Panc1 (cell line): ENCODE data around the gene SNX13. TPM values are rescaled to one million over a fixed set of nuclear protein-coding genes. Genes with fewer than 3 reads are reported as not detected.

ENCODE experiments used
- ATAC-seq: fragments of 200-7000 bp; cut with Tn5 transposase; 2 replicates; pipeline ENCODE4 v1.9.1; 2020; ENCODE audit warnings: mild to moderate bottlenecking, moderate library complexity
- BruUV-seq: library from RNA; stranded (reverse); fragments of 400-500 nt; replicated peaks from 2 replicates; lab custom pipeline; 2021; lab: Mats Ljungman, UMichigan
- CTCF ChIA-PET: fragments of 300-600 bp; sonication (Branson Sonifier 250); formaldehyde crosslinking; loops from one replicate; lab custom pipeline; 2022; ENCODE audit warnings: antibody characterized with exemption; lab: Charles Lee
- POLR2A ChIA-PET: fragments of 300-600 bp; sonication (Branson Sonifier 250); formaldehyde crosslinking; loops from one replicate; lab custom pipeline; 2022; ENCODE audit warnings: antibody characterized with exemption; lab: Charles Lee
- DNase-seq: peaks from one replicate; pipeline ENCODE4 v3.0.0-alpha.2; 2010; ENCODE audit warnings: low read depth, low spot score
- H3K27ac ChIP-seq: 2 replicates; pipeline ENCODE4 v1.5.1; 2011; ENCODE audit warnings: mild to moderate bottlenecking, low read length, inconsistent platforms
- H3K27me3 ChIP-seq: fragments of 200-500 bp; sonication (Bioruptor generic); 2 replicates; pipeline ENCODE4 v1.6.0; 2014; ENCODE audit warnings: low read length, inconsistent platforms; ENCODE audit not compliant: control insufficient read depth, insufficient read depth
- H3K36me3 ChIP-seq: fragments of 200-500 bp; sonication (Bioruptor generic); 2 replicates; pipeline ENCODE4 v1.5.1; 2014; ENCODE audit warnings: inconsistent platforms, mild to moderate bottlenecking, low read length, moderate library complexity; ENCODE audit not compliant: control insufficient read depth, insufficient read depth
- H3K4me1 ChIP-seq: 2 replicates; pipeline ENCODE4 v1.5.1; 2011; ENCODE audit warnings: inconsistent platforms, mild to moderate bottlenecking, low read length, moderate library complexity; ENCODE audit not compliant: control insufficient read depth, insufficient read depth
- H3K4me3 ChIP-seq, 2 experiments: 2 replicates each; pipeline ENCODE4 v1.5.1; 2011 to 2012; ENCODE audit warnings: low read depth in 2 of 2, low read length in 2 of 2, mild to moderate bottlenecking in 2 of 2, inconsistent platforms in 1 of 2, moderate library complexity in 1 of 2
- H3K9me3 ChIP-seq: fragments of 200-500 bp; sonication (Bioruptor generic); 2 replicates; pipeline ENCODE4 v1.5.1; 2014; ENCODE audit warnings: low read depth, mild to moderate bottlenecking, inconsistent platforms, low read length, moderate library complexity; ENCODE audit not compliant: control insufficient read depth, insufficient read depth
- CTCF ChIP-seq: fragments of 450-650 bp; IDR thresholded peaks from 2 replicates; pipeline ENCODE4 v1.5.1; 2017; ENCODE audit warnings: mild to moderate bottlenecking
- POLR2AphosphoS5 ChIP-seq: IDR thresholded peaks from 2 replicates; pipeline ENCODE4 v1.6.1; 2012; ENCODE audit warnings: mild to moderate bottlenecking, low read depth, low read length, moderate library complexity
- SIN3A ChIP-seq: IDR thresholded peaks from 2 replicates; pipeline ENCODE4 v1.6.1; 2012; ENCODE audit warnings: low read depth, mild to moderate bottlenecking, low read length, moderate library complexity, borderline replicate concordance; ENCODE audit not compliant: insufficient read depth
- TCF7L2 ChIP-seq: IDR thresholded peaks from 2 replicates; pipeline ENCODE4 v1.6.1; 2011; ENCODE audit warnings: mild to moderate bottlenecking, low read depth, low read length, inconsistent platforms
- in situ Hi-C: cut with HindIII; loops from 2 replicates; pipeline ENCODE4 v1.10.0; 2016; ENCODE audit warnings: low sequenced_read_pairs, low pct_unique_long_range_greater_than_20kb
- intact Hi-C: fragments of 100-400 bp; cut with micrococcal nuclease; formaldehyde crosslinking; loops from one replicate; pipeline ENCODE4 v1.10.0; 2022; ENCODE audit not compliant: unreplicated experiment
- total RNA-seq: library from RNA; stranded (reverse); gene quantifications from one replicate; pipeline ENCODE4 v1.2.1, GENCODE V29; 2021; ENCODE audit not compliant: unreplicated experiment
- TF ChIP-seq, protein P1 (sequence below), 2 experiments: IDR thresholded peaks; 2 replicates each; pipeline ENCODE4 v1.6.1; 2011 to 2012; ENCODE audit warnings: low read depth in 2 of 2, control low read depth in 1 of 2, low read length in 1 of 2, mild to moderate bottlenecking in 1 of 2, moderate library complexity in 1 of 2; ENCODE audit not compliant: insufficient read depth in 1 of 2

Gene SNX13
- total RNA-seq, 1 experiment from 2014 or later = 53.3 TPM

- ATAC-seq (no peak), DNase-seq (no peak)
- in situ Hi-C loops (no loop called here), intact Hi-C loops (no loop called here)
- TF ChIP-seq, protein P1, sequence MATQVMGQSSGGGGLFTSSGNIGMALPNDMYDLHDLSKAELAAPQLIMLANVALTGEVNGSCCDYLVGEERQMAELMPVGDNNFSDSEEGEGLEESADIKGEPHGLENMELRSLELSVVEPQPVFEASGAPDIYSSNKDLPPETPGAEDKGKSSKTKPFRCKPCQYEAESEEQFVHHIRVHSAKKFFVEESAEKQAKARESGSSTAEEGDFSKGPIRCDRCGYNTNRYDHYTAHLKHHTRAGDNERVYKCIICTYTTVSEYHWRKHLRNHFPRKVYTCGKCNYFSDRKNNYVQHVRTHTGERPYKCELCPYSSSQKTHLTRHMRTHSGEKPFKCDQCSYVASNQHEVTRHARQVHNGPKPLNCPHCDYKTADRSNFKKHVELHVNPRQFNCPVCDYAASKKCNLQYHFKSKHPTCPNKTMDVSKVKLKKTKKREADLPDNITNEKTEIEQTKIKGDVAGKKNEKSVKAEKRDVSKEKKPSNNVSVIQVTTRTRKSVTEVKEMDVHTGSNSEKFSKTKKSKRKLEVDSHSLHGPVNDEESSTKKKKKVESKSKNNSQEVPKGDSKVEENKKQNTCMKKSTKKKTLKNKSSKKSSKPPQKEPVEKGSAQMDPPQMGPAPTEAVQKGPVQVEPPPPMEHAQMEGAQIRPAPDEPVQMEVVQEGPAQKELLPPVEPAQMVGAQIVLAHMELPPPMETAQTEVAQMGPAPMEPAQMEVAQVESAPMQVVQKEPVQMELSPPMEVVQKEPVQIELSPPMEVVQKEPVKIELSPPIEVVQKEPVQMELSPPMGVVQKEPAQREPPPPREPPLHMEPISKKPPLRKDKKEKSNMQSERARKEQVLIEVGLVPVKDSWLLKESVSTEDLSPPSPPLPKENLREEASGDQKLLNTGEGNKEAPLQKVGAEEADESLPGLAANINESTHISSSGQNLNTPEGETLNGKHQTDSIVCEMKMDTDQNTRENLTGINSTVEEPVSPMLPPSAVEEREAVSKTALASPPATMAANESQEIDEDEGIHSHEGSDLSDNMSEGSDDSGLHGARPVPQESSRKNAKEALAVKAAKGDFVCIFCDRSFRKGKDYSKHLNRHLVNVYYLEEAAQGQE (IDR thresholded peaks at IDR 0.05; ENCODE audit: insufficient read depth in 1 of 2, low read depth in 2 of 2, low read length in 1 of 2) = no peak
- TF ChIP-seq TCF7L2 (no peak), CTCF (no peak), POLR2AphosphoS5 (no peak), SIN3A (no peak)
- POLR2A ChIA-PET = no interaction called here
- no peak overlapping the region for H3K27ac ChIP-seq
- H3K4me3 ChIP-seq = no peak overlapping the region
- H3K9me3 ChIP-seq = no peaks in the 10 kb centered on the region
- peaks cover 18% of the 10 kb centered on the region for H3K36me3 ChIP-seq
- H3K27me3 ChIP-seq = no peaks in the 10 kb centered on the region
- H3K4me1 ChIP-seq = no peaks in the 10 kb centered on the region
- CTCF ChIA-PET = no interaction called here
- BruUV-seq = no TSS peak
Measured at GRCh38 chr7:17832820-17833355, 107.4 kb downstream of the SNX13 start.

GRCh38 chr7:17832242-17832641 lies 108.1 kb downstream of the SNX13 start:
- no peak overlapping the region for H3K27ac ChIP-seq
- CTCF ChIA-PET = no interaction called here
- H3K9me3 ChIP-seq = no peaks in the 10 kb centered on the region
- no TSS peak for BruUV-seq
- TF ChIP-seq POLR2AphosphoS5 (no peak), TCF7L2 (no peak), SIN3A (no peak), CTCF (no peak)
- TF ChIP-seq, protein P1 (IDR thresholded peaks at IDR 0.05; ENCODE audit: insufficient read depth in 1 of 2, low read depth in 2 of 2, low read length in 1 of 2) = no peak
- H3K4me3 ChIP-seq = no peak overlapping the region
- POLR2A ChIA-PET = no interaction called here
- intact Hi-C loops = no loop called here
- no peaks in the 10 kb centered on the region for H3K27me3 ChIP-seq
- ATAC-seq = no peak
- no peaks in the 10 kb centered on the region for H3K4me1 ChIP-seq
- DNase-seq = no peak
- H3K36me3 ChIP-seq = peaks cover 15% of the 10 kb centered on the region
- in situ Hi-C loops = no loop called here
